HS-27A (cell line): ENCODE results near the gene SLC38A8.

Experiments
- DNase-seq: peaks from one replicate; pipeline ENCODE4 v3.0.0-alpha.2; 2012; ENCODE audit warnings: low read depth, missing footprints

Gene SLC38A8

DNA sequence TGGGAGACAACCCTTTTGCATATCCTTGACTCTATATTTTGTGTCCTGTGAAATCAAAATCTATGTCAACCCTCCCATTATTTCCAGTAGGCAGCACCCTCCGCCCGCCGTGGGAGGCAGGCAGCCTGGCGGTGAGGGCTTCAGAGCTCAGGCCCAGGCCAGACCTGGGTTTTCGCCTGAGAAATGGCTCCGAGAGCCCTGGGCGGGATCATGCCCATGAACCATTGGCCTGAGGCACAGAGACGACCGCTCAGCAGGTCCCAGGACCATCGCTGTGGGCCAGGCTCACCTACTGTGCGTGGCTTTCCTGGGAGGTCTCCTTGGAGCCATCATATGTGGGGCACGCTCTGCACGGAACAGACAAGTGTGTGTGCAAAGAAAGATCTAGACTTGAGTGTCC lies 6.3 kb upstream of the SLC38A8 start:
- no peak for DNase-seq

- DNase-seq, result no peak
Measured at GRCh38 chr16:84048270-84048669, 5.7 kb upstream of the SLC38A8 start.

DNA sequence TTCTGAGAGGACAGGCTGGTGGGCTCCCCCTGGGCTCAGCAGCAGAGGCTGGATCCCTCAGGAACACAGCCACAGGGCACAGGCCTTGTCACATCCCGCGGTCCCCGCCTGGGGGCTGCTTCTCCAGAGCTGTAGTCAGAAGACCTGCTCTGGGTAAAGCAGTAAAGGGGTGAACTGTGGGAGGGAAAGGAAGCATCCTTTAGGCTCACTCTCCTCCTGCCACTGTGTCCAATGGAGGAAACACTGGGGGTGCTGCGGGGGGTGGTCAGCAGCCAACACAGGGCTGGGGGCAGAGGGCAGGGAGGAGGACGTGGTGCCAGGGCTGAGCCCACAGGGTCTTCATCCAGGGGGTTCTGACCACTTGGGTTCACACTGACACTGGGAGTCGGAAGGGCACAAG lies 5.0 kb upstream of the SLC38A8 start:
- no peak for DNase-seq

DNA sequence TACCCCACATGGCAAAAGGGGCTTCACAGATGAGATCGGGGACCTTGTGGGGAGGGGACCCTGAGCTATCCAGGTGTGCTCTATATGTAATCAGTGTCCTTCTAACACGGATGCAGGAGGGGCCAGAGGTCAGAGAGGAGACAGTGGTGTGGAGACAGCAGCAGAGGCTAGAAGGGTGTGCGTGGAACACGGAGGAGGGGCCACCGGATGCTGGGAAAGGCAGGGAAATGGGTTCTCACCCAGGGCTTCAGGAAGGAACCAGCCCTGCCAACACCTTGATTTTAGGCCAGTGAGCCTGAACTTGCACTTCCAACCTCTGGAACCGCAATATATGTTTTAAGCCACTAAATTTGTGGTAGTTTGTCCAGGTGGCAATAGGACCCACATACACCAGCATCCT lies 4.6 kb upstream of the SLC38A8 start:
- DNase-seq, result no peak

DNA sequence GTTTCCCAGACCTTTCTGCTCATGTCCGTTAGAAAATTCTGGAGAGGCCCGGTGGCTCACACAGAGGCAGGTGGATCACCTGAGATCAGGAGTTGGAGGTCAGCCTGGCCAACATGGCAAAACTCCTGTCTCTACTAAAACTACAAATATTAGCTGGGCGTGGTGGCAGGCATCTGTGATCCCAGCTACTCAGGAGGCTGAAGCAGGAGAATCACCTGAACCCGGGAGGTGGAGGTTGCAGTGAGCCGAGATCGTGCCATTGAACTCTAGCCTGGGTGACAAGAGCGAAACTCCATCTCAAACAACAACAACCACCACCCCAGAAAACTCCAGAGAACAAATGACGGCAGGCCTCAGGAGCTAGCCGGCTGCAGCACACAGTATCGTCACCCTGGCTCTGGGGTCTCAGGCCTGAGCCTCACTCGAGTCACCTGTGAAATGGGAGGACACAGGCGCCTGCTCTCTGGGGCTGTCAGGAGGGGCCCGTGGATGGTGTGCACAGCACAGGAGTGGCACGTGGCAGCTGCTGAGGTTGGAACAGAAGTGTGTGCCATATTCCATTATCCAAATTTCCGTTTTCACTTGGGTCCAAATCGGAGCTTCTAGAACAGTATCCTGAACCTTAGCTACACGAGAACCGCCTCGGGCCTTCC lies 3.3 kb upstream of the SLC38A8 start:
- no peak for DNase-seq

DNA sequence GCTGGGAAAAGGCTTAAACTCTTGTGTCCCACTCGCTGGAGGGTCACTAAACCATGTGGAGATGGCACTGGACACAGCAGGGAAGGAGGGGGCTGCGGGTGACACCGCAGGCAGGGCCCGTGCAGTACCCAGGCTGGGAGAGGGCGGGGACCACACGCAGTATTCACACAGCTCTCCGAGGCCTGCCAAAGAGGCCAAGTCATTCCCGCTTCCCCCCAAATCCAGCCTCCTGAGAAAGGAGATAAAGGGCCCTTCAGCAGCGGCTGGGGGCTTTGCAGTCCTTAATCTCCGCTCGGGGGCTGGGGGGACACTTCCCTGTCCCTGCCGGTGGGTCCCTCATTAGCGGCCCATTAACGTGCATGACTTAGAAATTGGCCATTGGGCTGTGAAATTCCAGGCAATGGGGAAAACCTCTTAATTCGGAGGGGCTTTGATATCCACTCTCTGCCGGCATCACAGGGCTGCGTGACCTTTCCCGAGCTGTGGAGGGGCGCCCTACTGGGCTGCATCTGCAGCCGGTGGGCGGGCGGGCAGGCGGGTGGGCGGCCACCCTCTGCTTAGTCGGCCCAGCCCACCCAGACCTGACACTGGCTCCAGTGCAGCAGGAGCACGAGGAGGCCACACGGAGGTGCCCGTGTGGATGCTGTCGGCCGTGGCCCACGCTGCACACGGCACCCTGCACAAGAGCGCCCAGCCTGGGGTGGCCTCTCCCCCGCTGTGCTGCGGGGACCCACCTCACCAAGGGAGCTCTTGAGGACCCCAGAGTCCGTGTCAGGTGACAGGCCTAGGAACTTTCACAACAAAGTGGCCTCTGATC lies 2.6 kb upstream of the SLC38A8 start:
- DNase-seq, result no peak

DNA sequence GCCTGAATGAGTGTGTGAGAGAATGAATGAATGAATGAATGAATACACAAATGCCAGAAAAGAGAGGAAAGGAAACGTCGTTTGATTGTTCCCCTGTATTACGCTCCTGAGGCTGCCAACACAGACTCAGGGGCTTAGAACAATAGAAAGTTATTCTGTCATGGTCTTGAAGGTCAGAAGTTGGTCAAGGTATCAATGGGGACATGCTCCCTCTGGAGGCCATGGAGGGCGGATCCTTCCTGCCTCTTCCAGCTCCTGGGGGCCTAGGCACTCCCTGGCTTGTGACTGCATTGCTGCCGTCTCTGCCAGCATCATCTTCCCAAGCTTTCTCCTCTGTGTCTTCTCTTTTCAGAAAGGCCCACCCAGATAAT lies 1.5 kb upstream of the SLC38A8 start:
- no peak for DNase-seq

DNA sequence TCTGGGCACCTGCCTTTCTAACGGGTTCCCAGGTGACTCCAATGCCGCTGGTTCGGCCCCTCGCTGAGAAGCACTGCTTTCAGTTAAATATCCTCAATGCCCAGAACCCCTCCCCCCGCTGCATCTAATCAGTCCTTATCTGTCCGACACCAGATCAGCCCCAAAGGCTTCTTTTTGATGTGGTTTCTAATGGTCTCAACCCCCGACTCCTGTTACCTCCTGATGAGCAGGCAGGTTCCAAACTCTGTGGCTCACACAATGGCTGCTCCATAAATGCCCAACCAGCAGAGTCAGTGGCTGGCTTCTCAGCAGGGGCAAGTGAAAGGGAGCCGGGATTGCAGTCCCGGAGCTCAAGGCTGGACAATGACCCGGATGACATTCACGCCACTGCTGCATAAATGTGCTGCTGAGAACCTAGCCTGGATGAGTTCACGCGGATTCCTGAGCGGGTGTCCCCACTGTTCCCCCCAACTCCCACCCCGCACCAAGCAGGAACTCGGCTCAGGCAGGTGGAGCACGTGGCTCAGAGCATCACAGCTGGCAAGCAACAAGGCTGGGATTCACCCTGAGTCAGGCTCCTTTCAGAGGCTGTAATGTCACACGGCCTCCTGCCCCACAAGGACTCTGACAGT lies 1.0 kb upstream of the SLC38A8 start:
- no peak for DNase-seq

- DNase-seq, result no peak
Measured at GRCh38 chr16:84042879-84043485, 387 bp upstream of the SLC38A8 start.

DNA sequence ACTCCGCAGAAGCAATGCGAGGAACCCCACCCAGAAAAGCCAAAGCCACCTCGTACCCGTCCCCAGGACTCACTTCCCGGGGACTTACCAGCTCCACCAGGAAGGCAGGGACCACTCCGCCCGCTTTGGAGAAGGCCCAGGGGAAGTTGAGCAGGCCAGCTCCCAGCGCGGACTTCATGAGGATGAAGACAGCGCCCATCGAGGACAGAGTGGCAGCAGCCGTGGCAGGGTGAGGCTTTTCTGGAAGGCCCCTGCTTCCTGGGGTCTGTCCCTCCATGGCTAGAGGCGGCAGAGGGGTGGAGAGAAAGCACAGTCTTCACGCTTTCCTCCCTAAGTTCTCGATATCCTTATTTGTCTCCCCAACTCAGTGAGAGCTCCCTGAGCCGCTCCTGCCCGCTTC lies 714 bp downstream of the SLC38A8 start:
- DNase-seq, result no peak

DNA sequence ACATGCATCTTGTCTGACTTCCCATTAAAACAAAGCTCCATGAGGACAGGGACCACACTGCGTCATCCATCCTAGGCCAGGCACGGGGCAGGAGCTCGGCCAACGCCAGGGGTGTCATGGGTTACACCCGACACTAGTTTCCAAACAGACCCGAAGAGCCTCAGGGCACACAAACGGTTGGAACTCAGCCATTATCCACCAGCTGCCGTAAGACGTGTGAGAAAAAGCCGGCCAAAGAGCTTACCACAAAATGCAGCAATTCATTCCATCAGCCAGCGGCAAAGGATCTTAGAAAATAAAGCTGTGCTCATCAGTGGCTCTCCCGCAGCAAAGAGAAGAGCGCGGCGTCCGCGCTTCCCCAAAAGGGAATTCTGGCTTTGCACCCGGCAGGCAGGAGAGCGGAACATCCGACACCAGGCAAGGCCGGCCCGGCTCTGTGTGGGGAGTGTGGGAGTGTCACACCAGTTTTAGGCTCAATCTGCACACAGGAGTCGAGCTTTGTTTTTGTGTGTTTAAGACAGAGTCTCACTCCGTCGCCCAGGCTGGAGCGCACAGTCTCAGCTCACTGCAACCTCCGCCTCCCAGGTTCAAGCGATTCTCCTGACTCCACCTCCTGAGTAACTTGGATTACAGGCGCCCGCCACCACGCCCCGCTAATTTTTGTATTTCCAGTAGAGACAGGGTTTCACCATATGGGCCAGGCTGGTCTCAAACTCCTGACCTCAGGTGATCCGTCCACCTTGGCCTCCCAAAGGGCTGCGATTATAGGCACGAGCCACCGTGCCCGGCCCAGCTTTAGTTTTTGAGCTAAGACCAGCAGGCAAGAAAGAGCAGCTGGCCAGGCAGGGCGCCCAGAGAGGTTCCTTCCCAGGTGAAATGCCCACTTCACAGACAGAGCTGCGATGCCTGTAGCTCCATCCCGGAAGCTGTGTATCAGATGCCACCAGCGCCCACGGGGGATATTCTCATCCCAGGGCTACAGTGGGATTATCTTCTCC lies 1.5 kb downstream of the SLC38A8 start:
- no peak for DNase-seq

DNA sequence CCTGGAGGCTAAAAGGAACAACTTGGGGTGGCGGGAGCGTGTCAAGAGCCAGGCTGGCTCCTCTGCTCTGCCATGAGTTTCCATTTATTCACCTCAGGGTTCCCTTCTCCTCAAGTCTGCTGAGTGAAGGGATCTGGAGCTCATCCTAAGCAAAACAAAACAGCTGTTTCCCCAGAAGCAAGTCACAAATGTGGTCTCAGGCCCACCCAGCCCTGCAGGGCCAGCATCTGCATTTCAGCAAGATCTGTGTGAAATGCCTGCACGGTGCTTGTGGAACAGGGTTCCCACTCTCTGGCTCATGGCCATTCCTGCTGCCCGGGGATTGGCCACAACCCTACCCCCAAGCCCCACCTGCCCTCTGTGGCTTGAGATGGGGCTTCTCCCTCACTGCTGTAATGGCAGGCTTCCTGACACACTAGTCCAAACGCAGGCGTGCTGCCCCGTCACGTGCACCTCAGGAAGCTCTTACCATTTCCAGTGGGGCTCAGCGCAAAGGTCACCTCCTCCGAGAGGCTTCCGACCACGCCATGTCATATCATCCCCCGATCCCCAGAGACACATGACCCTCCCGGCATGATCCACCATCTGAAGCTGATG lies 2.3 kb downstream of the SLC38A8 start:
- no peak for DNase-seq

DNA sequence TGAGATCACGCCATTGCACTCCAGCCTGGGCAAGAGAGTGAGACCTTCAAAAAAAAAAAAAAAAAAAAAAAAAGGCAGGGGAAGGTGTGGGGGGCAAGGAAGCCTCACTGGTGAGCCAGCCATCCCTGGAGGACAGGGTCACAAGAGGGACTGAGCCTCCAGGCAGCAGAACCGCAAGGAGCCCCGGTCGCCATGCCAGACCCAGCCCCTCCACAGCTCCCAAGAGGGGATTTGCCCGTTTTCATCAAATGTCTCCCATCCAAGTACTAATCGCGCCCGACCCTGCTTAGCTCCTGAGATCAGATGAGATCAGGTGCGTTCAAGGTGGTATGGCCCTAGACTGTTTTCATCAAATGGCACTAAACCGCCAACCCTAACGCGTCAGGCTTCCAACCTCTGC lies 2.9 kb downstream of the SLC38A8 start:
- no peak for DNase-seq

DNA sequence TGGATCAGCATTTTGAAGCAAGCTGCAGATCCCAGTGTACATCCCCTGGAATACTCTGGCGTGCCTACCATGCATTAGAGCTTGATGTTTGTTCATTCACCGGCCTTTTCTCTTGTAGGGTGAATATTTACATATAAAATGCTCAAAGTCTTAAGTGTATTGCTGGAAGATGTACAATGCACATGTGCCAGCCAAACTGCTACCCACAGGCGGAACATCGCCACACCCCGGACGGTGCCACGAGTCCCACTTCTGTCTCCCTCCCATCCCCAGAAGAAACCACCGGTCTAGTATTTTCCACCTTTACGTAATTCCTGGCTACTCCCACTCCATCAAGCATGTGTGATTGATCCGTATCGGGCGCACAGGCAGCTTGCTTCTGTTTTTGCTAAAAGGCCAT lies 4.1 kb downstream of the SLC38A8 start:
- no peak for DNase-seq

DNA sequence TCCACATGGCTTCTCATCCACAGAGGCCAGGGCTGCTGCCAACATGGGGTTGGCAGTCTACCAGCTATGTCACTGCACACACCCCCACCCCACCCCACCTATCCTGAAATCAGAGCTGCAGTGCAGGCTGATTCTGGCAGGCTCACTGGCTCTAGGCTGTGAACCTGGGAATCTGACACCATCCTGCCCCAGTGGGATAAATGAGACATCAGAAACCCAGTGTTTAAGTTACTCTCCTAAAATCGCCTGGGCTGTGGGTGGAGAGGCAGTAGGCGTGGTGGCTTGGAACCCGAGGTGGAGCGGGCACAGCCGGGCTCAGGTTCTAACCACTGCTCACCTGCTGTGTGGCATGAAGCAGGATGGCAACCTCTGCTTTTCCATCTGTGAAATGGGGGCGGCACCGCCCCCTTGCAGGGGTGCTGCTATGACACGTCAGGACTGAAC lies 5.6 kb downstream of the SLC38A8 start:
- no peak for DNase-seq

GRCh38 chr16:84036131-84036530 lies 6.5 kb downstream of the SLC38A8 start:
- no peak for DNase-seq

GRCh38 chr16:84034516-84034915 lies 8.1 kb downstream of the SLC38A8 start:
- no peak for DNase-seq

DNA sequence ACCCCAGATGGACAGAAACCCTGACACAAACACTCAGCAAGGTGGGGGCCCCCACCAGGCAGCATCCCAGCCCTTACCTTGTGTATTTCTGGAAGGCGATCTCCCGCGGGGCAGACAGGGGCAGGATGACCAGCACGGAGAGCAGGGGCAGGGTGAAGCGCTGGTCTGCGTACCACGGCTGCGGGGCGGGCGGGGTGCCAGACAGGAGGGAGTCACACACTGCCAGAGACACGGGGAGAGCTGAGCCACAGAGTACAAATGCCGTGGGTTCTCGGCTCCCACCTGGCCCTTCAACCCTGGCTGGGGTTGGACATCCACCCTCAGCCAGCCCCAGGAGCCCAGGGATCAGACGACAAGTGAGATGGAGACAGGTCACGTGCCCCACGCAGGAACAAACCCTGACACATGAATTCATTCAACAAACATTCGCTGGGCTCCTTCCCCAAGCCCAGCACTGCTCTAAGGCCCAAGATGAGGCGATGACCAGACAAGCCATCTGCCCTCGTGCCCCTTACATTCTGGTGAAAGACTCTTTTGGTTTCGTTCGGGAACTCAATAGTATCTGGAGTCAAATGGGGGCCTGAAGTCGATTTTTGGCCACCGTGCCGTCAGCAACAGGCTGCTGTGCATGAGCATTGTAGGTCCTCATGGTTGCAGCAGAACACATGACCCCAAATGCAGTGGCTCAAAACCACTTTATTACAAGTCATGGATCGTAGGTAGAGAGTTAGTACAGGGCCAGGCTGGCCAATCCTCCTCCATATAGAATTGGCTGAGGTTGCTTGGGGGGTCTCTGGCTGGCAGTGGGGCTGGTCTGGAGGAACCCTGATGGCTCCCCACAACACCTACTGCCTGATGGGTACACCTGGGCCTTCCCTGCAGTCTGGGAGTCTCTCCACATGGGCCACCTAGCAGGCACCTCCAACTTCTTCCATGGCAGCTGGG lies 9.1 kb downstream of the SLC38A8 start:
- DNase-seq, result no peak

- no peak for DNase-seq
Measured at GRCh38 chr16:84032458-84033178, 10.0 kb downstream of the SLC38A8 start.
